ENCODE measurements around the gene USP38.
"Not testable (repeated sequence)": the region's sequence is repeated elsewhere in the genome, so short reads cannot be mapped to it uniquely, and the experiment has no call there.

Gene USP38

DNA sequence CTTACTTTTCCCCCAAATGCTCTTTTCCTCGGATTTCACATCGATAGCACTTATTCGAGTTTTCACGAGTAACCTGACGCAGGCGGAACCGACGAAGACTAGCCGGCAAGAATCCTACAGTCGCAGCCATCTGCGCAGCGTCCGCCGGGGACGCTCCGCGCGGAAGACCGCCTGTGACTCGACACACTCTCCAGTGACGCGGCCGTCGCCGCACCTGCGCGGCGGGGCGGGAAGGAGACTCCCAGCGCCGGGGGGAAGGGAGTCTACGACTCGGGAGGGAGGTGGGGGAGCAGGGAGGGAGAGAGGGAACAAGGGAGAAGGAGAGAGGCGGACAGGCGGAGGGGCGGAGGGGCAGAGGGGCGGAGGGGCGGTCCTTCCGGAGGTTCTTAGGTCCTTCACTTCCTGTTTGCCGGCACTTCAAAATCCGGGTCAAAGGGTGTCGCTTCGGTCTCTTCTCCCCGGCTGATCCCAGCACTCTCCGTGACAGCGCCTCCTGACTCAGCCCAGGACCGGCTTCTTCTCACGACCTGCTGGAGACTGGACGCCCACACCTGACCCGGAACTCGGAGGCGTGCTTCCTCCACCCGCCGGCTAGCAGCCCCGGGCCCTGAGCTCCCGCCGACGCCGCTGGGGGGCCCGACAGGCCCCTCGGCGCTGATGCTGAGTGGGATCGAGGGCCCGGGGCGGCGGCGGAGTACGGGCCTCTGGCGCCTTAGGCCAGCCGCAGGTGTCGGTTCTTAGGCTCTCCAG lies at the start of gene USP38:
TSS of gene USP38 (plus strand) at position 415 of the 750 bp plus-strand sequence. CDS start 534 bp downstream, outside the sequence.
- DNase-seq (ENCODE audit: low spot score): peak; percentile 95

GRCh38 chr4:143135358-143135757 lies 49.4 kb upstream of the USP38 start:
- no peak for DNase-seq (ENCODE audit: low spot score)

GRCh38 chr4:143140696-143141095 lies 44.0 kb upstream of the USP38 start:
- no peak for DNase-seq (ENCODE audit: low spot score)

GRCh38 chr4:143148521-143148920 lies 36.2 kb upstream of the USP38 start:
- DNase-seq (ENCODE audit: low spot score): no peak

DNA sequence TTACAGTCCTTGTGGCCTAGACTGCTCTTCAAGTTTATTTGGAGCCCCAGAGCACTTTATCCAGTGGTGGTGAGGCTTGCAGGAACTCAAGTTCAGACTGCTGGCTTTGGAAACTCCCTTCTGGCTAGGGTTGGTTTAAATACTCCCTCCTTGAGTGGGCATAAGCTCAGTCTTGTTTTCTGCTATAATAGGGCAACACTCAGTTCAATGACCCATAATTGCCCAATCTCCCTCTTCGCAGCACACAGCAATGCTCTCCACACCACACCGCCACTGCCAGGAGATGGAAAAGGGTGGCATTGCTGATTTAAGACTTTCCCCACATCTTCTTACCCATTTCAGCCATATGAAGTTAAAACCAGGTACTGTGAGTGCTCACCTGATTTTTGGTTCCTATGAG lies 27.9 kb upstream of the USP38 start:
- DNase-seq (ENCODE audit: low spot score): no peak

GRCh38 chr4:143163614-143164013 lies 21.1 kb upstream of the USP38 start:
- DNase-seq (ENCODE audit: low spot score): no peak

DNA sequence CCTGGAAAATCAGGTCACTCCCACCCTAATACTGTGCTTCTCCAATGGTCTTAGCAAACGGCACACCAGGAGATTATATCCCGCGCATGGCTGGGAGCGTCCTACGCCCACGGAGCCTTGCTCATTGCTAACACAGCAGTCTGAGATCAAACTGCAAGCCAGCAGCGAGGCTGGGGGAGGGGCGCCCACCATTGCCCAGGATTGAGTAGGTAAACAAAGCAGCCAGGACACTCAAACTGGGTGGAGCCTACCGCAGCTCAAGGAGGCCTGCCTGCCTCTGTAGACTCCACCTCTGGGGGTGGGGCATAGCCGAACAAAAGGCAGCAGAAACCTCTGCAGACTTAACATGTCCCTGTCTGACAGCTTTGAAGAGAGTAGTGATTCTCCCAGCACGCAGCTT lies 18.0 kb upstream of the USP38 start:
- not testable (repeated sequence) for DNase-seq (ENCODE audit: low spot score)

DNA sequence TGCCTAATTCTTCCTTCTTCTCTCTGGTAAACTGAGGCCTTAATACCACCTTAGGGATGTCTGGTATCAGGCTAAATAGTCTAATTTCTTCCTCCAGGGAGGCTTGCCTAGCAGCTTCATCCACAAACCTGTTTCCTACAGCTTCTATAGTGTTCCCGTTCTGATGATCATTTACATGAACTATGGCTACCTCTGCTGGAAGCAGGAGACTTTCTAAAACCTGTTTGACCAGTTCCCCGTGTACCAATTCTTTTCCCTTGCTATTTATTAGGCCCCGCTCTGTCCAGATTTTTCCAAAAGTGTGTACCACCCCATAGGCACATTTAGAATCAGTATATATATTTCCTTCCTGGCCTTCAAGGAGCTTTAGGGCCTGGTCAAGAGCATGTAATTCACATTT lies 5.8 kb upstream of the USP38 start:
- no peak for DNase-seq (ENCODE audit: low spot score)

DNA sequence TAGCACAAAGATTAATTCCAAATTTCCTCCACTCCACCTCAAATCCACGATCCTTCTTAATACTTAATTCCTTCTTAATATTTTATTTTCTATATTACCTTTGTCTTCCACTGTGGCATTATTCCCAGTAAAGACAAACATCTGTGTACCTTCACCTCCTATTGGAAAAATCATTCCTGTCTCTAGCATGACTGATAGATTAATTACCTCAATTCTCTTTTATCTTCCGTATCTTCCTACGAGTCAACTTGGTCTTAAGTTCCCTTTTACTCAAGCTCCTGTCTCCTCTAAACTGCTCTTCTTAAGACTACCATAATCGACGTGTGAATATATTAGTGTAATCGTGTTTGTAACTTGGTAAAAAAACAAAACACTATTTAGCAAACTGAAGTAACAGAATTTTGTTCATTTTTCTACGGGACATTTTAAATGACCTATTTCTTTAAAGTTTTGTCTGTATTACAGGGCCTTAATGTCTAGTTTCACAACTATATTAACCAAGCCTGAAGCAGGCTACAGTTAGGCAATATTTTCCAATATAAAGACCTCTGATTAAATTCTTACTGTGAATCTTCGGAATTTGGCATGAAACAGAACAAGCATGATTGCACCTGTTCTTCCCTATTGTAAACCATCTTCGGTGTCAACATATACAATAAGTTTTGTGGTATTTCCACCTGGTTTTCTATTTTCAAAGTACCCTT lies 1.1 kb upstream of the USP38 start:
- no peak for DNase-seq (ENCODE audit: low spot score)

- no peak for DNase-seq (ENCODE audit: low spot score)
These were observed 557 bp upstream of the USP38 start for GRCh38 chr4:143184217-143184502.

- no peak for DNase-seq (ENCODE audit: low spot score)
These were observed 763 bp downstream of the USP38 start for GRCh38 chr4:143185253-143186107.

DNA sequence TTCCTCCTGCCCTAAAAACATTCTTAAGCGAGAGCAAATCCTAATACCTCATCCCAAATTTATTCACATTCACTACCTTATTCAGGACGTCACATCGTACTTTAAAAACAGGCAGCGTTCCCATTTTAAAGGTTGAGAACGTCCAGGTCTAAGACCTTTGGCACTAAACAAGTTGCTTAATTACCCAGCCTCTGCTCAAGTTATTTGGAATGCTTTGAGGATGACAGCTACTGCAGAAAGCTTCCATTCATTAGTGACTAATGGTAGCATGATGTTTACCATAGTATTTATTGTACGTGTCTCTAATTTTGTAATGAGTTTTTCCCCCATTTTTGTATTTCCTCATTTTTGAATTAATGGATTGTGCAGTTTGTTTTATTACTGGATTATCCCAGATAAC lies 1.5 kb downstream of the USP38 start:
- no peak for DNase-seq (ENCODE audit: low spot score)

GRCh38 chr4:143186649-143187048 lies 1.9 kb downstream of the USP38 start:
- no peak for DNase-seq (ENCODE audit: low spot score)

- DNase-seq (ENCODE audit: low spot score): no peak
These were observed 3.7 kb downstream of the USP38 start for GRCh38 chr4:143188136-143189088.

GRCh38 chr4:143189528-143189927 lies 4.8 kb downstream of the USP38 start:
- DNase-seq (ENCODE audit: low spot score): no peak

DNA sequence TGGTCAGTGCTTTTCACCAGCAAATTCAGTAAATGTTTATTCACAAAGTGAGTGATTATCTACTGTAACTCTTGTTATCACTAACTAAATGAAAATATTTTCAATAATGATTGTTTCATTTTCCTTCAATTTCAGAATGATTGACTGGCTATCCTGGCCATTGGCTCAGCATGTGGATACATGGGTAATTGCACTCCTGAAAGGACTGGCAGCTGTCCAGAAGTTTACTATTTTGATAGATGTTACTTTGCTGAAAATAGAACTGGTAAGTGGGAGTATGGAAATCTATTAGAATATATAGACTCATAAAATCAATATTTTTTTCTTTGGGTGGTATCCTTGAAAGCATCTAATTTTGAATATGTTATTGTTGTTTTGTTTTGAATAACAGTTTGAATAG lies 10.9 kb downstream of the USP38 start:
- DNase-seq (ENCODE audit: low spot score): no peak

GRCh38 chr4:143196323-143196722 lies 11.6 kb downstream of the USP38 start:
- DNase-seq (ENCODE audit: low spot score): no peak

- DNase-seq (ENCODE audit: low spot score): no peak
These were observed 14.8 kb downstream of the USP38 start for GRCh38 chr4:143199503-143199902.

DNA sequence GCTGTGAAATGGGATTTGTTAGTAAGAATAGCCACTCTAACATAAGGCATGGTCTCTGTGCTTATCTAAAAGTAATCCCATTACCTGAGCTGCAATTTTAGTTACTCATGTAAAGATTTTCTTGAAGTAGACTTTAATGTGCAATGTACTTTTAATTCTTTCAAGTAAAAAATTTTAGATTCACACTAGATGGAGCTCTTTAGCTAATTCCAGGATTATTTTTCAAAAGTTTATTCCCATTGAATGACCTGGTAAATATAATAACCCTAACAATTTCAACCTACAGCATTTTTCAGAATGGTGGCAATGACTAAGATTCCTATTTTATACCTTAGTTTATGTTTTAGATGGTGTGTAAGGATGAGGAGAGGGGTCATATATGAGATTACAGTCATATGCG lies 18.1 kb downstream of the USP38 start:
- DNase-seq (ENCODE audit: low spot score): no peak

DNA sequence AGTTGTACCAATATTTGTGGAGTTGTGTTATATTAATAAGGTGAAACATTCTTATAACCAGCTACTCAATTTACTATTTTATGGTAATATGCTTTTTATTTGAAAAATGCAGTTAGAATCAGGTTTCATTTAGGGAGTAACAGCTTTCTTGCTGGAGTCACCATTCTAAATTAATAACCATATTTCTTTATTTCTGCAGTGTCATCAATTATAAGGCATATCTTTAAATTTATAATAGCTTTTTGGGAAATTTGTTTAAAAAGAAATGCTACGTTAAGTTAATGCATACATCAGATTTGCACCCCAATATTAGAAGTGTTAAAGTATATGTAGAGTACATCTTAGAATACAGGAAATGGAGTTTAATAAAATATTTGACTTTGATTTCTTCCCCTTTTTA lies 18.9 kb downstream of the USP38 start:
- DNase-seq (ENCODE audit: low spot score): no peak

GRCh38 chr4:143207555-143207954 lies 22.8 kb downstream of the USP38 start:
- no peak for DNase-seq (ENCODE audit: low spot score)

- no peak for DNase-seq (ENCODE audit: low spot score)
These were observed 27.8 kb downstream of the USP38 start for GRCh38 chr4:143212566-143212965.

All from putamen (tissue), 1 donor.